ENCODE measurements around the gene NPHP4. TPM values are rescaled to one million over a fixed set of nuclear protein-coding genes. Genes with fewer than 3 reads are reported as not detected.

Gene NPHP4
- total RNA-seq, 2 experiments from 2014 or later = 6.2 to 7.7 TPM

DNA sequence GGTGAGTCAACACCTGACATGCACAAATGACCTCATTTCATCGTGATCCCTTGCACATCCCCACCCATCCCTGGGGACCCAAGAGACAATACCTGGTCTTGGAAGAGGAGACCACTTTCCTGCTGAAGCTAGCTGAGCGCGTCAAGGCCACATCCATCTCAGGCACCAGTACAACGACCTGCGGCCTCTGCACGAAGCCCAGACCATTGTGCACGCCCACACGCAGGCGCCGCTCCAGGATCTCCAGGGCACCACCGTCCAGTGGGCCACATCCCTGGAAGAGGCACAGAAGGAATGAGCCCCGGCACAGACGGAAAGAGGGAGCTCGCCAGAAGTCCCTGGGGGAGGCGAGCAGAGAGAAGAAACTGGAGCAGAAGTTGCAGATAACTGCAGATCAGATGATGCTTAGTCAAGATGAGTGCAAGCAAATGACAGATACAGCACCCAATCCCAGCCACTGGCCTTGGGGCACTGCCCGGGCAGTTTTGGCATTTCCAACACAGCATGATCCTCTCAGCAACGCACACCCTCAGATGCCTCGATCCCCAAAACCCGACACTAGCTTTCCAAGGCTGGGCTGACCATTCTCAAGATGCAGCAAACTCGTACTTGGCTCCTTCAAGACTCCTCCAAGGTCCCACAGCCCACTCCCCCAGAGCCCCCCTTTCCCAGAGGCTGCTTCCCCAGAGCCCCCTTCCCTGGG lies 44.1 kb downstream of the NPHP4 start:
- Mint-ChIP-seq H3K9me3 (no peaks in the 10 kb centered on the region), H3K27me3 (no peaks in the 10 kb centered on the region), H3K27ac (no peak overlapping the region), H3K36me3 (ENCODE audit: low read depth) (peaks cover 28% of the 10 kb centered on the region), H3K4me3 (no peak overlapping the region), H3K4me1 (ENCODE audit: low read depth) (no peaks in the 10 kb centered on the region)
- no peak overlapping the region for H3K27ac ChIP-seq (ENCODE audit: low read depth in 1 of 2, low read length in 2 of 2)
- H3K36me3 ChIP-seq (ENCODE audit: insufficient read depth, low read length) = no peaks in the 10 kb centered on the region
- no peaks in the 10 kb centered on the region for H3K4me1 ChIP-seq (ENCODE audit: insufficient read depth, low read length)
- no peaks in the 10 kb centered on the region for H3K27me3 ChIP-seq (ENCODE audit: control insufficient read depth in 1 of 2, insufficient read depth in 2 of 2, low read length in 2 of 2)
- ATAC-seq (ENCODE audit: poor library complexity) = no peak
- no peaks in the 10 kb centered on the region for H3K9me3 ChIP-seq (ENCODE audit: control insufficient read depth in 1 of 2, insufficient read depth in 1 of 2, low read length in 2 of 2)
- ChIA-PET POLR2A (no interaction called here), CTCF (no interaction called here)
- H3K4me3 ChIP-seq (ENCODE audit: low read length) = no peak overlapping the region
- intact Hi-C loops (cut with DNase I, micrococcal nuclease) = no loop called here
- no peak for DNase-seq
- TF ChIP-seq, protein P1, sequence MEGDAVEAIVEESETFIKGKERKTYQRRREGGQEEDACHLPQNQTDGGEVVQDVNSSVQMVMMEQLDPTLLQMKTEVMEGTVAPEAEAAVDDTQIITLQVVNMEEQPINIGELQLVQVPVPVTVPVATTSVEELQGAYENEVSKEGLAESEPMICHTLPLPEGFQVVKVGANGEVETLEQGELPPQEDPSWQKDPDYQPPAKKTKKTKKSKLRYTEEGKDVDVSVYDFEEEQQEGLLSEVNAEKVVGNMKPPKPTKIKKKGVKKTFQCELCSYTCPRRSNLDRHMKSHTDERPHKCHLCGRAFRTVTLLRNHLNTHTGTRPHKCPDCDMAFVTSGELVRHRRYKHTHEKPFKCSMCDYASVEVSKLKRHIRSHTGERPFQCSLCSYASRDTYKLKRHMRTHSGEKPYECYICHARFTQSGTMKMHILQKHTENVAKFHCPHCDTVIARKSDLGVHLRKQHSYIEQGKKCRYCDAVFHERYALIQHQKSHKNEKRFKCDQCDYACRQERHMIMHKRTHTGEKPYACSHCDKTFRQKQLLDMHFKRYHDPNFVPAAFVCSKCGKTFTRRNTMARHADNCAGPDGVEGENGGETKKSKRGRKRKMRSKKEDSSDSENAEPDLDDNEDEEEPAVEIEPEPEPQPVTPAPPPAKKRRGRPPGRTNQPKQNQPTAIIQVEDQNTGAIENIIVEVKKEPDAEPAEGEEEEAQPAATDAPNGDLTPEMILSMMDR (IDR thresholded peaks at IDR 0.05) = no peak

DNA sequence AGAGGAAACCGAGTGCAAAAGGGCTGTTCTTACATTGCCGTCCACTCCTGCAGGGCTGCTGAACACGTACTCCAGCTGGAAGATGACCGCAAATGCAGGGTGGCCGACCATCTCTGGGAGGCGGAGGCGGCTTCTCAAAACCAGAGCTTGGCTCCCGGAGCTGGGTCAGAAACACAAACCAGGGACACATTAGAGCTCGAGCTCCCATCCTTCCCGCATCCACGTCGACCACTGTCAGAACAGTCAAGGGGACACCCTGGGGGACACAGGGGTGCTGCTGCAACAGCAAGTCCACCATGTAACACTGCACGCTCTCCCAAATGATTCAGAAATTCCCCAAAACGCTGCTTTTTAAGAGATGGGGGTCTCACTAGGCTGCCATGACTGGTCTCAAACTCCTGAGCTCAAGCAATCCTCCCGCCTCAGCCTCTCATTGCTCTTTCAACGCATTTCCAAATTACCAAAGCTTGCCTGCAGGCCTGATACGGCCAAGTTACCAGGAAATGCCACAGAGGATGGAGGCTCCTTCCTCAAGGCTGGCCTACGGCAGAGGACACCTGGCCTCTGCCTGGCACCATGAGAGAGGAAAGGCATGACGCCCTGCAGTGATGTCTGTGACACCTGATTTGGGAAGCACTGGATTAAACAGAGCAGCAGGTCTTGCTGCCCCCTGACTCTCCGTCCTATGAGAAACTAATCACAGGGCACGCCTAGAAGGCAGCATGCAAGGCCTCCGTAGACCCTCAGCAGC lies 45.0 kb downstream of the NPHP4 start:
- Histone ChIP-seq H3K36me3 (ENCODE audit: insufficient read depth, low read length) (no peaks in the 10 kb centered on the region), H3K9me3 (ENCODE audit: control insufficient read depth in 1 of 2, insufficient read depth in 1 of 2, low read length in 2 of 2) (no peaks in the 10 kb centered on the region), H3K27ac (ENCODE audit: low read depth in 1 of 2, low read length in 2 of 2) (no peak overlapping the region), H3K27me3 (ENCODE audit: control insufficient read depth in 1 of 2, insufficient read depth in 2 of 2, low read length in 2 of 2) (no peaks in the 10 kb centered on the region), H3K4me1 (ENCODE audit: insufficient read depth, low read length) (no peaks in the 10 kb centered on the region), H3K4me3 (ENCODE audit: low read length) (no peak overlapping the region)
- Mint-ChIP-seq H3K27ac (no peak overlapping the region), H3K36me3 (ENCODE audit: low read depth) (peaks cover 28% of the 10 kb centered on the region), H3K9me3 (no peaks in the 10 kb centered on the region), H3K27me3 (no peaks in the 10 kb centered on the region), H3K4me3 (no peak overlapping the region), H3K4me1 (ENCODE audit: low read depth) (no peaks in the 10 kb centered on the region)
- ChIA-PET POLR2A (no interaction called here), CTCF (no interaction called here)
- intact Hi-C loops (cut with DNase I, micrococcal nuclease) = no loop called here
- TF ChIP-seq, protein P1 (IDR thresholded peaks at IDR 0.05) = no peak
- DNase-seq = no peak
- no peak for ATAC-seq (ENCODE audit: poor library complexity)

DNA sequence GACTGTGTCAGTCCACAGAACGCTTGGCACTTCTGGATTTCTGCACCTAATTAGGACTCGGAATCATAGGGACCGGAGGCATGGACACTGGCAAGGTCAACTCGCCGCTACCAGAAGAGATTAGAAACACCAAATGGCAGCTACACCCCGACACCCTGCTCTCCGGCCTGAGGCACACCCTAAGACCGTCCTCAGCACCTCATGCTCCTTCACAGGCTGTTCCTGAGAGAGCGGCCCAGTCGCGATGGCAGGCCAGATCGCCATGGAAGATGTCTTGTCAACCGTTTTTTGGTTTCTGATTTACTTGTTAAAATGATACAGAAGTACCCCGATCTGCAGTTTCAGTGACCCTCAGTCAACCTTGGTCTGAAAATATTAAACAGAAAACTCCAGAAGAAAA lies 46.8 kb downstream of the NPHP4 start:
- no peaks in the 10 kb centered on the region for H3K4me1 Mint-ChIP-seq (ENCODE audit: low read depth)
- CTCF ChIA-PET = no interaction called here
- TF ChIP-seq, protein P1 (IDR thresholded peaks at IDR 0.05) = no peak
- ATAC-seq (ENCODE audit: poor library complexity) (no peak), DNase-seq (no peak)
- POLR2A ChIA-PET = no interaction called here
- H3K4me1 ChIP-seq (ENCODE audit: insufficient read depth, low read length) = no peaks in the 10 kb centered on the region
- intact Hi-C loops (cut with DNase I, micrococcal nuclease) = no loop called here
- no peaks in the 10 kb centered on the region for H3K36me3 ChIP-seq (ENCODE audit: insufficient read depth, low read length)
- peaks cover 28% of the 10 kb centered on the region for H3K36me3 Mint-ChIP-seq (ENCODE audit: low read depth)
- no peak overlapping the region for H3K27ac Mint-ChIP-seq
- no peaks in the 10 kb centered on the region for H3K9me3 Mint-ChIP-seq
- no peaks in the 10 kb centered on the region for H3K27me3 ChIP-seq (ENCODE audit: control insufficient read depth in 1 of 2, insufficient read depth in 2 of 2, low read length in 2 of 2)
- H3K27ac ChIP-seq (ENCODE audit: low read depth in 1 of 2, low read length in 2 of 2) = no peak overlapping the region
- no peak overlapping the region for H3K4me3 ChIP-seq (ENCODE audit: low read length)
- H3K4me3 Mint-ChIP-seq = no peak overlapping the region
- no peaks in the 10 kb centered on the region for H3K9me3 ChIP-seq (ENCODE audit: control insufficient read depth in 1 of 2, insufficient read depth in 1 of 2, low read length in 2 of 2)
- H3K27me3 Mint-ChIP-seq = no peaks in the 10 kb centered on the region

Data from CD4-positive, alpha-beta T cell (primary cell).